ENCODE measurements around the gene PIP4K2A. TPM values are rescaled to one million over a fixed set of nuclear protein-coding genes. Genes with fewer than 3 reads are reported as not detected.
A peak's percentile ranks its signal among the peaks of the same experiment; 100 is the strongest.

The PIP4K2A gene
- total RNA-seq, 1 donor from 2014 or later: 102 TPM

DNA sequence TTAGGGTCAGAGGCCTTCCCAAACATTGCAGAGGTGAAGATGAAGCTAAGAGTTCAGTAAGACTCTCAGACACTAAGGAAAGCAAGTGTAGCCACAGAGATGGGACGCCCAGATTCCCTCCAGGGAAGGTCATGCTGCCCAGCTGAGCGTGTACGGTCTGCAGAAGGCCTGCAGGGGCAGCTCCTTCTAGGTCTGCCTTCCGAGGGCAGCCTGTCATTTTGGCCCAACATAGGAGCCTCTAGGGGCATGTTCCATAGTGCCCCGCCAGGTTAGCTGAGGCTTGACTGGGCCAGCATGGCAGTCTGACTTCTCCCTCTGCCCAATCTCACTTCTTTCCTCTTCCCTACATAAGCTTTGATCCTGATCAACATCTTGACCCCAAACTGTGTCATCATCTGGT is 130.7 kb downstream of the PIP4K2A start:
- H3K27me3 Mint-ChIP-seq: no peaks in the 10 kb centered on the region
- peaks cover 76% of the 10 kb centered on the region for H3K36me3 Mint-ChIP-seq (ENCODE audit: low read depth)
- no peak overlapping the region for H3K4me3 Mint-ChIP-seq
- H3K9me3 Mint-ChIP-seq: no peaks in the 10 kb centered on the region
- no peak for ATAC-seq (ENCODE audit: low read depth)
- TF ChIP-seq, protein P1, sequence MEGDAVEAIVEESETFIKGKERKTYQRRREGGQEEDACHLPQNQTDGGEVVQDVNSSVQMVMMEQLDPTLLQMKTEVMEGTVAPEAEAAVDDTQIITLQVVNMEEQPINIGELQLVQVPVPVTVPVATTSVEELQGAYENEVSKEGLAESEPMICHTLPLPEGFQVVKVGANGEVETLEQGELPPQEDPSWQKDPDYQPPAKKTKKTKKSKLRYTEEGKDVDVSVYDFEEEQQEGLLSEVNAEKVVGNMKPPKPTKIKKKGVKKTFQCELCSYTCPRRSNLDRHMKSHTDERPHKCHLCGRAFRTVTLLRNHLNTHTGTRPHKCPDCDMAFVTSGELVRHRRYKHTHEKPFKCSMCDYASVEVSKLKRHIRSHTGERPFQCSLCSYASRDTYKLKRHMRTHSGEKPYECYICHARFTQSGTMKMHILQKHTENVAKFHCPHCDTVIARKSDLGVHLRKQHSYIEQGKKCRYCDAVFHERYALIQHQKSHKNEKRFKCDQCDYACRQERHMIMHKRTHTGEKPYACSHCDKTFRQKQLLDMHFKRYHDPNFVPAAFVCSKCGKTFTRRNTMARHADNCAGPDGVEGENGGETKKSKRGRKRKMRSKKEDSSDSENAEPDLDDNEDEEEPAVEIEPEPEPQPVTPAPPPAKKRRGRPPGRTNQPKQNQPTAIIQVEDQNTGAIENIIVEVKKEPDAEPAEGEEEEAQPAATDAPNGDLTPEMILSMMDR (IDR thresholded peaks at IDR 0.05): no peak
- no peak overlapping the region for H3K27ac Mint-ChIP-seq
- DNase-seq: no peak
- peaks cover 7% of the 10 kb centered on the region for H3K4me1 Mint-ChIP-seq
- intact Hi-C loops (cut with micrococcal nuclease): no loop called here
- POLR2A ChIA-PET: interaction anchor here (1.1 kb wide), 1 partner anchor 130 kb away, joined by 3 read pairs; the partner anchor contains the start of gene PIP4K2A
- CTCF ChIA-PET: interaction anchor here (1.0 to 1.7 kb wide), 3 partner anchors 10 to 590 kb away, joined by 6 to 8 read pairs (median 6); no protein-coding TSS in a partner anchor

GRCh38 chr10:22581461-22581860 is 132.9 kb downstream of the PIP4K2A start:
- intact Hi-C loops (cut with micrococcal nuclease): no loop called here
- no peak overlapping the region for H3K4me3 Mint-ChIP-seq

GRCh38 chr10:22580711-22581110 is 133.7 kb downstream of the PIP4K2A start:
- Mint-ChIP-seq H3K36me3 (ENCODE audit: low read depth) (peaks cover 75% of the 10 kb centered on the region), H3K9me3 (no peaks in the 10 kb centered on the region), H3K27me3 (no peaks in the 10 kb centered on the region), H3K4me1 (peaks cover 3% of the 10 kb centered on the region), H3K4me3 (no peak overlapping the region), H3K27ac (no peak overlapping the region)
- intact Hi-C loops (cut with micrococcal nuclease): no loop called here
- TF ChIP-seq, protein P1 (IDR thresholded peaks at IDR 0.05): no peak
- ChIA-PET POLR2A (interaction anchor here (0.7 kb wide), 1 partner anchor 261 kb away, joined by 13 read pairs; no protein-coding TSS in a partner anchor), CTCF (no interaction called here)
- no peak for ATAC-seq (ENCODE audit: low read depth)
- no peak for DNase-seq

More at GRCh38 chr10:22581461-22581860, 132.9 kb downstream of the PIP4K2A start:
- Mint-ChIP-seq H3K4me1 (peaks cover 7% of the 10 kb centered on the region), H3K9me3 (no peaks in the 10 kb centered on the region), H3K27ac (no peak overlapping the region), H3K27me3 (no peaks in the 10 kb centered on the region), H3K36me3 (ENCODE audit: low read depth) (peaks cover 74% of the 10 kb centered on the region)
- POLR2A ChIA-PET: interaction anchor here (0.7 kb wide), 2 partner anchors 52 to 262 kb away, joined by 4 to 13 read pairs; no protein-coding TSS in a partner anchor
- TF ChIP-seq, protein P1 (IDR thresholded peaks at IDR 0.05): no peak
- DNase-seq (no peak), ATAC-seq (ENCODE audit: low read depth) (no peak)
- CTCF ChIA-PET: no interaction called here

DNA sequence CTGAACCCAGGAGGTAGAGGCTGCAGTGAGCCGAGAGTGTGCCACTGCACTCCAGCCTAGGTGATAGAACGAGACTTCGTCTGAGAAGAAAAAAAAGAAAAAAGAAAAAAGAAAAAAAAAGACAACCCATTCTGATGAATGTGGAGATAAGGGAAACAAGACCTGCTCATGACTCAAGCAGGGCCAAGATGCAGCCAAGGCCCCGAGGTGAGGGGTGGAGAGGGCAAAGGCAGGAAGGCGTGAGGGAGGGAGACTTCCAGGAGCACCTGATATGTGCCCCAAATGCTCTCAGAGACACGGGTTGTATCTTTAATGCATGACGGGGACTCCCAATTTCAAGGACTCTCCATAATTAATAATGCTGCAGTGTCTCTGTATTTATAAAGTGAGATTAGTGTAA is 134.6 kb downstream of the PIP4K2A start:
- ATAC-seq (ENCODE audit: low read depth): no peak
- no peak overlapping the region for H3K4me3 Mint-ChIP-seq
- H3K36me3 Mint-ChIP-seq (ENCODE audit: low read depth): peaks cover 80% of the 10 kb centered on the region
- H3K4me1 Mint-ChIP-seq: peaks cover 3% of the 10 kb centered on the region
- TF ChIP-seq, protein P1 (IDR thresholded peaks at IDR 0.05): no peak
- H3K27ac Mint-ChIP-seq: no peak overlapping the region
- H3K27me3 Mint-ChIP-seq: no peaks in the 10 kb centered on the region
- intact Hi-C loops (cut with micrococcal nuclease): no loop called here
- ChIA-PET CTCF (no interaction called here), POLR2A (no interaction called here)
- no peaks in the 10 kb centered on the region for H3K9me3 Mint-ChIP-seq
- no peak for DNase-seq

- ChIA-PET CTCF (interaction anchor here (0.7 to 3.8 kb wide), 21 partner anchors 8 to 1078 kb away, joined by 3 to 75 read pairs (median 4); no protein-coding TSS in a partner anchor), POLR2A (interaction anchor here (0.7 kb wide), 1 partner anchor 45 kb away, joined by 3 read pairs; no protein-coding TSS in a partner anchor)
- TF ChIP-seq, protein P1 (IDR thresholded peaks at IDR 0.05): no peak
- ATAC-seq (ENCODE audit: low read depth) (peak; percentile 34), DNase-seq (no peak)
- peaks cover 74% of the 10 kb centered on the region for H3K36me3 Mint-ChIP-seq (ENCODE audit: low read depth)
- H3K4me1 Mint-ChIP-seq: peaks cover 8% of the 10 kb centered on the region
- peak overlapping the region; percentile 63 for H3K27ac Mint-ChIP-seq
- intact Hi-C loops (cut with micrococcal nuclease): loop anchor here (1.0 to 5.0 kb wide), 3 partner anchors 273 to 582 kb away; no protein-coding TSS in a partner anchor
- H3K27me3 Mint-ChIP-seq: no peaks in the 10 kb centered on the region
- no peaks in the 10 kb centered on the region for H3K9me3 Mint-ChIP-seq
- H3K4me3 Mint-ChIP-seq: no peak overlapping the region
These were observed 140.4 kb downstream of the PIP4K2A start for GRCh38 chr10:22573820-22574569.
